ENCODE results near the gene MEIS1.

MEIS1 gene

DNA sequence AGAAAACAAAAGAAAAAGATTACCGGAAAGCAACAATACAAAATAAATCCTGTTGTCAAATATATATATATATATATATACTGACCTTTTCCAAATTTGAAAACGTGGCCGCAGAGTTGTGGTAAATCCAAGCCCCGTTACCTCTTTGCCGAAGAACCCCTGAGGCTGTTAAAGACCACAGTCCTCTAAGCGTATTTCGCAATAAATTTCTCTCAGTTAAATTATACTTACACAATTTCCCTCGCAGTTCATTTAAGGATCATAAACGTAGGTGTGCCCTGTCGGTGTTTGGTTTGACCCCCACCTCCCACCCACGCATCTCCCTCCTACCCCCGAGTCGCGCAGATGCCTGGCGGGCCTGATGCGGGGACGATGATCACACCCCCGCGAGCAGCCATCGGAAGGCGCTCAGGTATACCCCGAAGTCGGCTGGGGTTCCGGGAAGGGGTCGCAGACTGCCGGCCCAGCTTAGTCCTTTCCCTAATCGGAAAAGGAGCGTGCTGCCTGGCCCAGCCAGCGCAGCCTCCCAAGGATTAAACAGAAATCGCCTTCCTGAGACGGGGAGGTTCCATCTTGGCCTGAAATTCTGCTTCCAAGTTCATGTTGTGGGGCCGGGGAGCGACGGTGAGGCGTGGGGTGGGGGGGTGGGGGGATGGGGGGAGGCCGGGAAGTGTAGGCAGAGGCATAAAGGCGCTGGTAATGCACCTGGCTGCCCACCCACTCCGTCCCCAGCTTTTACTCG is 2.9 kb upstream of the MEIS1 start:
- no peak for DNase-seq

DNA sequence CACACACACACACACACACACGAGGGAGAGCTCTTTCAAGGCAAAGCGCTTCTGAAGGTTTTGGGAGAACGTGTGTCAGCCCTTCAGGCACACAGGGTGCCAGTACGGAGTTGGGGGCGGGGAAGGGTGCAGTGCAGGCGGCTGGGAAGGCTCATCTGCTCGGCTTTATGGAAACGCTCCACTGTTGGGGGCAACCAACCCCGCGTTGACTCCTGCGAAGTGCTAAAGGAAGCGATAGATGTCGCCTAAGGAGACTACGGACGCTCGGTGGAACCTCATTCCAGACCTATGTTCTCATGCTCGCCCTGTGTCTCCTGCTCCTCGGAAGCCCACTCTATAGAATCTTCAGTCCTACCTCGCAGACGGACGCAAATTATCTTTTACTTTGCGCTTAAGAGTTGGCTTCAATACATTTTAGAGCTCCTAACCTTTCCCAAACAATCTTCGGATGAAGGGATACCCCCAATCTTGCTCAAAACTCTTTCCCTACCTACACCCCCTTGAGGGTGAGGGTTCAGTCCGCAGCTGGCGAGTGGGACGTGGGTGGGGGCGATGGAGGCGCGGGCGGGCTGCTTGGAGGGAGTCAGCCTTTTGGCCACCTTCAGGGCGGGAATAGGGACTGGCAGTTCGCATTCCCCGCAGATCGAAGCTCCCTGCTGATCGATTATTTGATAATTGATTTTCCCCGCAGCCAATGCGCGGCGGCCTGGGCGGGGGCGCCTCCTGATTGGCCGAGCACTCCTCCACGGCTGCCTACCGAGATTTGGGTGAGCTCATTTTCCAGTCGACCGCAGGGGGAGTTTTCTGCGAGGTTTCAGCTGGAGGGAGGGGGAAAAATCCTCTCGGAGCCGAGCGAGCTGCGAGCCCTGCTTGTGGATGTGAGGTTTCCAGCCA is 1.9 kb upstream of the MEIS1 start:
- peak; percentile 58 to 80 (median 68) for DNase-seq

DNA sequence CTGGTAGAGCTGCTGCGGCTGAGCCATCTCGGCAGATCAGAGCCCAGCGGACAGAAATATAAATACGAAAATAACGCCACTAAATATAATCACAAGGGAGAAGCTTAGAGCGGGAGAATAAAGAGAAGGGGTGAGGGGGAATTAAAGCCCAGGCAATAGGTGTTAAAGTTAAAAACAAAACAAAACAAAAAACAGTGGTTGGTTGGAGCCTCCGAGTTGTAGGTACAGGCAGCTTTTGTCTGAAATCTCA is 1.3 kb upstream of the MEIS1 start:
- no peak for DNase-seq

DNA sequence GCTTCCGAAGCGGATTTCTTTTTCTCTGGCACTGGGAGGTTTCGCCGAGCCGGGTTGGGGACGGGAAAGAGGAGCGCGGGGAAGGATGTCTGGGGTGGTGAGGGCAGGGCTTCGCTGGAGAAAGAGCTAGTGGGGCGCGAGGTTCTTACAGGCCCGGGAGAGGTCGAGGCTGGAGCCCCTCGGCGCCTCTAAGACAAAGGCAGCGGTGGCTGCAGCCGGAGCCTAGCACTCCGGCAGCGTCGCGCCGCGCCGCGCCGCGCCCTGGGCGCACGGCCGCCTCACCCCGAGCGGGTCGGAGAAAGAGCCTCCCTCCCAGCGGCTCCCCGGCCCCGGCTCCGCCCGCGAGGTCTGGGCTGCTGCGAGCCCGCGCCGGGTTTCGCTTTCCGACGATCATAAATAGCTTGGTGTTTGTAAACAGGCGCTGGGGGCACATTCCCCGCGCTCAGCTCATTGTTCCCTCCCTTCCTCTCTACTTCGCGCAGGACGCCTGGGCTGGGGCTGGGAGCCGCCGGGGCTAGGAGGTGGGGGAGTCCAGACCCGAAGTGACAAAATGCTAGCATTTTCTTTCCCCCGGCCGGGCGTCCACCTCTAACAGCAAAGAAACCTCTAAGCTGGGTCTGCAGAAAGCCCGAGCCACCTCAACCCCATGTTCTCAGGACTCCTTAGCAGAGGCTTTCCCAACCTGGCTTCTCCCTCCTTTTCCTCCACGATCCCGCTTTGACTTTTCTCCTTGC is 813 bp upstream of the MEIS1 start:
- peak in 3 of 4 experiments; percentile 39 to 63 (median 43) for DNase-seq

GRCh38 chr2:66435549-66435875 is 587 bp downstream of the MEIS1 start:
- no peak for DNase-seq

- DNase-seq: no peak
Measured at GRCh38 chr2:66435963-66436362, 1.0 kb downstream of the MEIS1 start.

DNA sequence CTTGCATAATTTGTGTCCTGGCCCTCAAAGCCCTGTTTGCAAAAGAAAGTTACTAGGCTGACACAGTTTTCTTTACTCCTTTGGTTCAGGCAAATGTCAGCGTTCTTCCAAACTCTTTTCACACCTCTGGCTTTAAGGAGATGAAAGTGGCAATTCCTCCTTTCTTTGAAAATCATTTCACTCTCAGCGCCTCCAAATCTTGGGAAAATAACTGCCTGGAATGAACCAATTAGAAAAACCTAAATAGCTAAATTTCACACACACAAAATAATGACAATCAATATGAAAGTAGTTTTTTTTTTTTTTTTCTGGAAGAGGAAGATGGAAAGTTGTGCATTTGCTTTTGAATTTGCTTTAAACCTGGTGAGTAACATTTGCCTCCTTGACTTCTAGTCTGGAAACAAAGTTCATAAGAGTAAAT is 1.7 kb downstream of the MEIS1 start:
- no peak for DNase-seq

DNA sequence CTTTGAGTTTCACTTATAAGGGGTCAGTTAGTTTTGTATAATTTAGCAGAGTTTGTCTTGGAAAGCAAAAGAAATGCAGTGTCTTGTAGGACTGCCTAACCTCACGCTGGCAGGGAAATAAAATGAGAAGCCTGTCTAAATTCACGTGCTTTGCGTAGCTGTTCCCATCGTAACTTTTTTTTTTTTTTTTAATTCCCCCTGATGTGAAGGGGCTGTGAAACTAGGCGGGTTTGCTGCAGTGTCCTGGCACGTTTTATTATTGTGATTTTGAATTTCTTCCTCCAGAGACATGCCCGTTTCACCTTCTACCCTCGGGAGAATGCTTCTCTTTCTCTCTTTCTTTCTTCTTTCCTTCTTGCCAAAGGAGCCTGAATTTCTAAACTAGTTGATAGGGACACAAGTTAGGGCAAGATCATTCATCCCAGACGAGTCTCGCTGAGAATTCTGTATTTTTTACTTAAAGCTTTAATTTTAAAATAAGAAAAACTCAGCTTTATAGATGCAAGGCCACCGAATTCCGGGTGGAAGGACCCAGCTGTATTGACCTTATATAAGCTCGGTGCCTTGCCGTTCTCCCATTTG is 2.3 kb downstream of the MEIS1 start:
- DNase-seq: no peak

GRCh38 chr2:66437691-66438497 is 3.0 kb downstream of the MEIS1 start:
- no peak for DNase-seq

DNA sequence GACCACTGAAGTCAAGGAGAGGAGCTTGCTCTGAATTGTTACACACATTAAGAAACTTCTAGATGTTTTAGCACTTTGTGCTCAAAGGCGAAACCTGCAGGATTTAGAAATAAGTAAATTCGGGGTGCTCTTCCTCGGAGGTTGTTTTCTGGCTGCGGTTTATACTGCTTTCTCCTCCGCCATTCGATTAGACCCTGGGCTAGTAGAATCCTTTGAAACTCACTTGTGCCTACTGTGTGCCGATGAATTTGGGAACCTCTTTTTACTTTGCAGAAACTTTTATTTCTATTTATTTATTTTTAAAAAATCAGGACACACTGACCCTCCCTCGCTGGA is 3.5 kb downstream of the MEIS1 start:
- no peak for DNase-seq

- peak in 2 of 4 experiments; percentile 12 to 48 for DNase-seq
Measured at GRCh38 chr2:66438891-66439811, 4.2 kb downstream of the MEIS1 start.

DNA sequence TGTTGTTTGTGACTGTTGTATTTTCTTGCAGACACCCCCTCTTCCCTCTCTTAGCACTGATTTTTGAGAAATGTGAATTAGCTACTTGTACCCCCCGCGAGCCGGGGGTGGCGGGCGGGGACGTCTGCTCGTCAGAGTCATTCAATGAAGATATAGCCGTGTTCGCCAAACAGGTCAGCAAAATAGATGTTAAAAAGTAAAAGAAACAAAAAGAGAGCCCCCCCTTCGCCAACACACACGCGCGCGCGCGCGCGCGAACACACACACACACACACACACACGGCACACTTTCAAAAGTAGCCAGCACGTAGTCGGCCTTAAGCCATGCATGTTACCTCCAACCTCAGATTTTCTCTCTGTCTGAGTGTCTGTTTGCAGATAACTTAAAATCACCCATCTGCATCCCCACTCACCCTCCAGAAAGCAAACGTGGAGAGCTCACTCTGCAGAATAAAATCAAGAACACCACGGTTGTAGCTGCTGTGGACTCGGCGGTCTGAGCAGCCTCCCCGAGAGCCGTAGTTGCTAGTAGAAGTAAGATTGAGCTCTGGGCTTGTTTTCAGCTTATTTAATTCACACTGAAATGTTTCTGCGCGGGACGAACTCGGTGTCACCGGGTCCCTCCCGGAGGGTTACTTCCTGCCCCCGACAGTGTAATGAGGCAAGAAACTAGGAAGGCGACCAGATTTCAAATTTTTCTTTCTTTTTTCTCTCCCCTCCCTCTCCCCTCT is 5.1 kb downstream of the MEIS1 start:
- DNase-seq: peak in 2 of 4 experiments; percentile 16 to 44

DNA sequence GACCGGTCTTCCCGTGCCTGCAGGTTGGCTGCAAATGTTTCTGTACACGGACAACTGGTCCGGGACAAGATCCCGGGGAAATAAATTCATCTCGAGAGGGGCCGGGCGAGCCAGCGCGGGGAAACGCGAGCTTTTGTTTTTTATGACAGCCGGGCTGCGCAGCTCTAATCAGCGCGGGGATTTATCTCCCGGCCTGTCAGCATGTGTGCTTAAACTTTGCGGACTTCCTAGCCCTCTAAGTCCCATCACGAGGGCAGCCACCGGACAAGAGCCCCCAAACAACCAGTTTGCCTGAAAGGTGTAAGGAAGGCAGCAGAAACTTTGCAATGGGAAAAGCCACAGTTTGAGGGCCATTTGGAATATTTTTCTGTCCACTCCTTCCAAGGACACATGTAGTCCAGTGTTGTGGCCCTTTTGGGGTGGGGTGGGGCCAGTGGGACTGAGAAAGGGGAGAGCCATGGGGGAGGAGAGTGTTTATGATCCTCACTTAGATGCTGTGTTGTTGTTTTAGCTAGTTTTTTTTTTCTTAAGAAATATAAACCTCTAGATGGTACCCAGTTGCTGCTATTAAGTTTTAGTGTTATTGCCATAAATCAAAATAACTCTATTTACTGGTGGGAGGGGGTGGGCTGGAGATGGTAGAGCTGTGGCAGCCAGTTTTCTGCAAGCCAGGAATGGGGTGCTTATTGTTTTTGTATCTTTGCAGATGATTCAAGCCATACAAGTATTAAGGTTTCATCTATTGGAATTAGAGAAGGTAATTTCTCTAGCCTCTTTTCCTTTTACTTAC is 6.0 kb downstream of the MEIS1 start:
- no peak for DNase-seq

- DNase-seq: no peak
Measured at GRCh38 chr2:66441581-66442320, 6.8 kb downstream of the MEIS1 start.

- DNase-seq: no peak
Measured at GRCh38 chr2:66442516-66443185, 7.7 kb downstream of the MEIS1 start.

DNA sequence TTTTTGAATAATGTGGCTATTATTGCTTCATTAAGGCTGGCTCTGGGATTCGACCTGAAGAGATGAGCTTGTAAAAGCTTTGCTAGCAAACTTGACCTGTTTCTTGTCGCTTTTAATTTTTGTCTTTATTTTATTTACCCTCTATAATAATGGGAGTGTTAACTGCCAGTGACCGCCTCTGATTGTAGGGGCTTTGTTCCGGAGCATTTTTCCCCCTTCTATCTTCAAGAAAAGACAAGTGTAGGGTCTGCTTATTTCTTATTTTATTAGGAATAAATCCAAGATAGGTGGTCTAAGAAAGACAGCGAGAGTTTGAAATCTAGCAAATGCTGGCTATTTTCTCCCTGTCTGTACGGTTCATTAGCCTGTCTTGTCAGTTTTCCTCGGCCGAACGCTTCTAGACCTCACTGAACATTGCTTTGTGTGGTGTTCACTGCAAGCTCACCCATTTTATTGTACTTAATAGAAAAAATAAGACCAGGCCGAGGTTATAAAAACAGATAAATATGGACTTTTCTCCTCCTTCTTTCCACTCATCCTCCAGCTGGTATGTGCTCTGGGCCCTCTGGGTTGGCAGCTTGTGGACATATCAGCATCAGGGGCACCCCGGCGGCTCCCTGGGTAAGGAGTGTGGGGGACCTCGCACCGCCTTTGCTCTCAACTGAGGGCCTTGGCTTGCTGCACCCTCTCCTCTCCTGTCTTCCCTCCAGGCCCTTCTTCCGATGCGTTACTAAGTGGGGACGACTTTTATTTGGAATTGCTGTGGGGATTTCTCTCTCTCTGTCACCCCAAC is 8.5 kb downstream of the MEIS1 start:
- no peak for DNase-seq

Measured in suppressor macrophage (primary cell).